Measurements from ENCODE around the gene ATP2B3. TPM values are rescaled to one million over a fixed set of nuclear protein-coding genes. Genes with fewer than 3 reads are reported as not detected.

The ATP2B3 gene
- polyA plus RNA-seq, 1 donor (not counting 4 experiments of a cell fraction or from before 2014, with no cell fraction given) = not detected

GRCh38 chrX:153474266-153474665 is 43.2 kb upstream of the ATP2B3 start:
- no peaks in the 10 kb centered on the region for H3K9me1 ChIP-seq (ENCODE audit: control insufficient read depth, extremely low read depth, insufficient read depth, low read length)
- DNase-seq (ENCODE audit: low read depth, low spot score) (no peak), FAIRE-seq (no peak)
- no peak overlapping the region for H3K4me2 ChIP-seq (ENCODE audit: control insufficient read depth, extremely low read depth, insufficient read depth, low read depth, low read length)
- H3K79me2 ChIP-seq (ENCODE audit: control insufficient read depth, insufficient read depth, low read length) = peaks cover 4% of the 10 kb centered on the region
- H3K9ac ChIP-seq (ENCODE audit: control insufficient read depth, extremely low read depth, insufficient read depth, low read length) = no peak overlapping the region
- no peak overlapping the region for H3K27ac ChIP-seq (ENCODE audit: control insufficient read depth, insufficient read depth, low read length)
- no peaks in the 10 kb centered on the region for H3K36me3 ChIP-seq (ENCODE audit: control insufficient read depth in 2 of 2, extremely low read depth in 1 of 2, insufficient read depth in 2 of 2, low read length in 2 of 2)
- dilution Hi-C loops (cut with MboI; ENCODE audit: extremely low pct_ligation_motif_present, low sequenced_read_pairs) = no loop called here
- H3K27me3 ChIP-seq (ENCODE audit: control insufficient read depth, extremely low read depth, insufficient read depth, low read length) = peaks cover 3% of the 10 kb centered on the region
- no peaks in the 10 kb centered on the region for H3K9me3 ChIP-seq (ENCODE audit: control insufficient read depth, low read depth, low read length)
- TF ChIP-seq CTCF (optimal IDR thresholded peaks at IDR 0.05 in 1 of 3, IDR thresholded peaks at IDR 0.05 in 1 of 3, conservative IDR thresholded peaks at IDR 0.05 in 1 of 3; ENCODE audit: extremely low read depth in 1 of 3, insufficient read depth in 2 of 3, low read length in 3 of 3) (no peak), EZH2 (IDR thresholded peaks at IDR 0.05; ENCODE audit: low read length) (no peak)
- peaks cover 3% of the 10 kb centered on the region for H3K4me1 ChIP-seq (ENCODE audit: control insufficient read depth, extremely low read depth, insufficient read depth, low read length)
- no peak overlapping the region for H2AFZ ChIP-seq (ENCODE audit: control insufficient read depth, low read length)
- H3K4me3 ChIP-seq (ENCODE audit: control insufficient read depth in 2 of 3, extremely low read depth in 1 of 3, insufficient read depth in 2 of 3, low read depth in 1 of 3, low read length in 3 of 3) = no peak overlapping the region
- no peaks in the 10 kb centered on the region for H4K20me1 ChIP-seq (ENCODE audit: control insufficient read depth, extremely low read depth, insufficient read depth, low read length)

- Histone ChIP-seq H3K4me3 (ENCODE audit: control insufficient read depth in 2 of 3, extremely low read depth in 1 of 3, insufficient read depth in 2 of 3, low read depth in 1 of 3, low read length in 3 of 3) (no peak overlapping the region), H3K79me2 (ENCODE audit: control insufficient read depth, insufficient read depth, low read length) (peaks cover 2% of the 10 kb centered on the region), H3K27ac (ENCODE audit: control insufficient read depth, insufficient read depth, low read length) (no peak overlapping the region), H3K4me2 (ENCODE audit: control insufficient read depth, extremely low read depth, insufficient read depth, low read depth, low read length) (peak overlapping the region; percentile 16), H3K9me3 (ENCODE audit: control insufficient read depth, low read depth, low read length) (no peaks in the 10 kb centered on the region), H3K9ac (ENCODE audit: control insufficient read depth, extremely low read depth, insufficient read depth, low read length) (no peak overlapping the region), H4K20me1 (ENCODE audit: control insufficient read depth, extremely low read depth, insufficient read depth, low read length) (no peaks in the 10 kb centered on the region), H2AFZ (ENCODE audit: control insufficient read depth, low read length) (no peak overlapping the region), H3K27me3 (ENCODE audit: control insufficient read depth, extremely low read depth, insufficient read depth, low read length) (peaks cover 3% of the 10 kb centered on the region), H3K4me1 (ENCODE audit: control insufficient read depth, extremely low read depth, insufficient read depth, low read length) (peaks cover under 1% of the 10 kb centered on the region), H3K36me3 (ENCODE audit: control insufficient read depth in 2 of 2, extremely low read depth in 1 of 2, insufficient read depth in 2 of 2, low read length in 2 of 2) (no peaks in the 10 kb centered on the region), H3K9me1 (ENCODE audit: control insufficient read depth, extremely low read depth, insufficient read depth, low read length) (no peaks in the 10 kb centered on the region)
- TF ChIP-seq EZH2 (IDR thresholded peaks at IDR 0.05; ENCODE audit: low read length) (no peak), CTCF (optimal IDR thresholded peaks at IDR 0.05 in 1 of 3, IDR thresholded peaks at IDR 0.05 in 1 of 3, conservative IDR thresholded peaks at IDR 0.05 in 1 of 3; ENCODE audit: extremely low read depth in 1 of 3, insufficient read depth in 2 of 3, low read length in 3 of 3) (no peak)
- DNase-seq (ENCODE audit: low read depth, low spot score) (no peak), FAIRE-seq (no peak)
- dilution Hi-C loops (cut with MboI; ENCODE audit: extremely low pct_ligation_motif_present, low sequenced_read_pairs) = no loop called here
Observed at GRCh38 chrX:153474718-153475117, 42.7 kb upstream of the ATP2B3 start.

All from keratinocyte (primary cell).